Non-pigmented ciliary epithelial cell (primary cell): ENCODE measurements around the gene TNRC6B.
"Not testable (repeated sequence)": the region's sequence is repeated elsewhere in the genome, so short reads cannot be mapped to it uniquely, and the experiment has no call there.

Source experiments
- DNase-seq: peaks from one replicate; pipeline ENCODE4 v3.0.0-alpha.2; 2010; ENCODE audit warnings: low read depth

The TNRC6B gene

GRCh38 chr22:40366068-40366467 lies 188.3 kb downstream of the TNRC6B start:
- no peak for DNase-seq

GRCh38 chr22:40367342-40367741 lies 189.6 kb downstream of the TNRC6B start:
- DNase-seq: no peak

GRCh38 chr22:40368016-40368415 lies 190.3 kb downstream of the TNRC6B start:
- no peak for DNase-seq

GRCh38 chr22:40368836-40369235 lies 191.1 kb downstream of the TNRC6B start:
- DNase-seq: no peak

DNA sequence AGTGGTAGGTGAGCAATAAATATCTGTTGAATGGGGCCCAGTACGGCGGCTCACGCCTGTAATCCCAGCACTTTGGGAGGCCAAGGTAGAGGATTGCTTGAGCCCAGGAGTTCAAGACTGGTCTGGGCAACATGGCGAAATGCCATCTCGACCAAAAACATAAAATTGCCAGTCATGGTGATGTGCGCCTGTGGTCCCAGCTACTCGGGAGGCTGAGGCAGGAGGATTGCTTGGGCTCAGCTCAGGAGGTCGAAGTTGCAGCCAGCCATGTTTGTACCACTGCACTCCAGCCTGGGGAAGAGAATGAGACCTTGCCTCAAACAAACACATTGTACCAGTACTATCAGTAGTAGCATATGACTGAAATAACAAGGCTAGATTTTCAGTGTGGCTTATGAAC lies 196.8 kb downstream of the TNRC6B start:
- no peak for DNase-seq

GRCh38 chr22:40376149-40376548 lies 198.4 kb downstream of the TNRC6B start:
- no peak for DNase-seq

DNA sequence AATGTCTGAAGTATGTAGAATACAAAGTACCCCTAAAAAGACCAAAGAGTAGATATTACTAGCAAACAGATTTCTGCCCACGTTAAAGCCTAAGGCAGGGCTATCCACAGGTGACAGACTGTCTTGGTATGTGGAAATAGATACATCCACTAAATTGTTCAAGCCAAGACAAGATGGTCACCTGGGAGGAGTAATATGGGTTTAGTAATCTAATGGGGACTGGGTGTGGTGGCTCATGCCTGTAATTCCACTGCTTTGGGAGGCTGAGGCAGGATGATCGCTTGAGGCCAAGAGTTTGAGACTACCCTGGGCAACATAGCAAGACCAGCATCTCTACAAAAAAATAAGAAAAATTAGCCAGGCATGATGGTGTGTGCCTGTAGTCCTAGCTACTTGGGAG lies 200.2 kb downstream of the TNRC6B start:
- DNase-seq: no peak

GRCh38 chr22:40378448-40378847 lies 200.7 kb downstream of the TNRC6B start:
- not testable (repeated sequence) for DNase-seq

DNA sequence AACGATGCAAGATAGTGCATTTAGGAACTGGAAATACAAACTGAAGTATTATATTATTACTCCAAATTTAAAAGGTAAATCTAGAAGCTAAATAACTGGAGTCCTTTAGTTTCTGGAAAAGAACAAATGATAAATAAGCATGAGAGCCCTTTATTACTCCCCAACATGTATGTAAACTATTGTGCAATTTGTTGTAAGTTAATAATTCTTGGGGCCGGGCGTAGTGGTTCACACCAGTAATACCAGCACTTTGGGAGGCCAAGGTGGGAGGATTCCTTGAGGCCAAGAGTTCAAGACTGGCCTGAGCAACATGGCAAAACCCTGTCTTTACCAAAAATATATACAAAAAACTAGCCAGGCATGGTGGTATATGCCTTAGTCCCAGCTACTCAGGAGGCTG lies 203.7 kb downstream of the TNRC6B start:
- no peak for DNase-seq

GRCh38 chr22:40383905-40384304 lies 206.2 kb downstream of the TNRC6B start:
- peak; percentile 40 for DNase-seq

- no peak for DNase-seq
Observed at GRCh38 chr22:40385036-40385782, 207.5 kb downstream of the TNRC6B start.
